ENCODE measurements around the gene ACBD6. TPM values are rescaled to one million over a fixed set of nuclear protein-coding genes. Genes with fewer than 3 reads are reported as not detected.
"Not testable (repeated sequence)": the region's sequence is repeated elsewhere in the genome, so short reads cannot be mapped to it uniquely, and the experiment has no call there.

ACBD6 gene
- total and polyA plus RNA-seq, 4 donors: 34.9 to 76.1 (median 68.3) TPM

DNA sequence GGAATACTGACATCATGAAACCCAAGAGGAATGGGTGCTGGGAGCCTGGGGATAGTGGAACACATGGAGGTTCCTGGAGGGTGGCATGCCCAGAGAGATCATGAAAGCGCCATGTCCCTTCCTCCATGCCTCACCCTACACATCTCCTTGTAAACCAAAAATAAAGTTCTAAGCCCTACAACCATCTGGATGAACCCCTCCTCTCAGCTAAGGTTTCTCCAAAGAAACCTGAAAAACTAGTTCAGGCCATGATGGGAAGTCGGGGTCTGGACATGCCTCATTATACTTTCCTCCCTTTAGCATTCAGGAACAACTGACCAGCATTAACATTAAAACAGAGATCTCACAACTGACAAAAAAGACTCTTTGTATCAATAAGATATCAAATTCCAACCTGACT lies 68.5 kb downstream of the ACBD6 start:
- no peaks in the 10 kb centered on the region for H3K27me3 ChIP-seq (ENCODE audit: control insufficient read depth, insufficient read depth, low read length)
- DNase-seq (ENCODE audit: low read depth in 4 of 6, low spot score in 6 of 6): no peak
- peaks cover 1% of the 10 kb centered on the region for H3K9me3 ChIP-seq (ENCODE audit: control insufficient read depth, insufficient read depth, low read length)
- H3K27ac ChIP-seq (ENCODE audit: low read depth, low read length): no peak overlapping the region
- no peaks in the 10 kb centered on the region for H3K4me1 ChIP-seq (ENCODE audit: control insufficient read depth, insufficient read depth, low read length)
- H3K4me3 ChIP-seq (ENCODE audit: low read depth, low read length): no peak overlapping the region
- 90% methylated on average over 2 of the region's 2 CpGs for WGBS (ENCODE audit: insufficient coverage)
- no peaks in the 10 kb centered on the region for H3K36me3 ChIP-seq (ENCODE audit: control insufficient read depth, insufficient read depth, low read length)

DNA sequence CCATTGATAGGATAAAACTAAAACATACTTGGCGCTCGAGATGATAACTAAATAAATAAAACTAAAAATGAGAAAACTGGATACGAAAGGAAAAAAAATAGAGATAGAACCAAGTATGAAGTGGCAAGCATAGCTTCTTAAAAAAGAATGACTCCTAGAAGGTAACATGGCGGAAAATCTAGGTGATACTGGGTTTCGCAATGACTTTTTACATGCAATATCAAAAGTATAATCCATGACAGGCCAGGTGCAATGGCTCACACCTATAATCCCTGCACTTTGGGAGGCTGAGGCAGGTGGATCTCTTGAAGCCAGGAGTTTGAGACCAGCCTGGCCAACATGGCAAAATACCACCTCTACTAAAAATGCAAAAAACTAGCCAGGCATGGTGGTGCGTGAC lies 70.7 kb downstream of the ACBD6 start:
- H3K36me3 ChIP-seq (ENCODE audit: control insufficient read depth, insufficient read depth, low read length): no peaks in the 10 kb centered on the region
- no CpG with 5 or more reads among the region's 6 CpGs for WGBS (ENCODE audit: insufficient coverage)

DNA sequence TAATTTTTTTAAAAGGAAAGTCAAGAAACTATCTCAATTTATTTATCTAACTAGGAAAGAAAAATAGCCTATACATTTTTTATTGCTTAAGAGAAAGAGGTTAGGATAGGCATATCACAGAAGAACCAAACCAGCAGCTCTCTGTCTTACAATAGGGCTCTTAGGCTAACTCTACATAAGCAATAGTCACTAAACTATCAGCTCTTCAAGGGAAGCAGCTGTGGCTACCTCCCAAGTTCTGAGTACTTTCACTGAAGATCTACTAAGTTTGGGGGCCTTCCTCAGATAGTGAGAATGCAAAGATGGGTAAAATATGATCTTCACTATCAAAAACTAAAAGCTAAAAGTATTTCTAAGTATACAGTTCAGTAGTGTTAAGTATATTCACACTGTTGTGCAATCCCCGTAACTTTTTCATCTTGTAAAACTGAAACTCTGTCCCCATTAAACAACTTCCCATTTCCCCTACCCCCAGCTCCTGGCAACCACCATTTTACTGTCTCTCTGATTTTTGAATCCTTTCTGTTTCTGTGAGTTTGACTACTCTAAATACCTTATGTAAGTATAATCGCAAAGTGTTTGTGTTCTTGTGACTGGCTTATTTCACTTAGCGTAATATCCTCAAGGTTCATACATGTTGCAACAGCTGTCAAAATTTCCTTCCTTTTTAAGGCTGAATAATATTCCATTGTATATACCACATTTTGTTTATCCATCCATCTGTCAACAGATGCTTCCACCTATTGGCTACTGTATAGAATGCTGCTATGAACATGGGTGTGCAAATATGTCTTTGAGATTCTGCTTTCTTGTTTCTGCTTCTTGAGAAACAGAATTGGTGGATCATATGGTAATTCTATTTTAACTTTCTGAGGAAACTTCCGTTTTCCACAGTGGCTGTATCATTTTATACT lies 73.3 kb downstream of the ACBD6 start:
- WGBS (ENCODE audit: insufficient coverage): no CpG with 5 or more reads among the region's 4 CpGs
- Histone ChIP-seq H3K36me3 (ENCODE audit: control insufficient read depth, insufficient read depth, low read length) (no peaks in the 10 kb centered on the region), H3K27ac (ENCODE audit: low read depth, low read length) (no peak overlapping the region)

More for the DNA sequence above, 70.7 kb downstream of the ACBD6 start:
- peaks cover 1% of the 10 kb centered on the region for H3K9me3 ChIP-seq (ENCODE audit: control insufficient read depth, insufficient read depth, low read length)
- H3K27me3 ChIP-seq (ENCODE audit: control insufficient read depth, insufficient read depth, low read length): no peaks in the 10 kb centered on the region
- no peak for DNase-seq (ENCODE audit: low read depth in 4 of 6, low spot score in 6 of 6)
- H3K27ac ChIP-seq (ENCODE audit: low read depth, low read length): no peak overlapping the region
- no peak overlapping the region for H3K4me3 ChIP-seq (ENCODE audit: low read depth, low read length)
- no peaks in the 10 kb centered on the region for H3K4me1 ChIP-seq (ENCODE audit: control insufficient read depth, insufficient read depth, low read length)

DNA sequence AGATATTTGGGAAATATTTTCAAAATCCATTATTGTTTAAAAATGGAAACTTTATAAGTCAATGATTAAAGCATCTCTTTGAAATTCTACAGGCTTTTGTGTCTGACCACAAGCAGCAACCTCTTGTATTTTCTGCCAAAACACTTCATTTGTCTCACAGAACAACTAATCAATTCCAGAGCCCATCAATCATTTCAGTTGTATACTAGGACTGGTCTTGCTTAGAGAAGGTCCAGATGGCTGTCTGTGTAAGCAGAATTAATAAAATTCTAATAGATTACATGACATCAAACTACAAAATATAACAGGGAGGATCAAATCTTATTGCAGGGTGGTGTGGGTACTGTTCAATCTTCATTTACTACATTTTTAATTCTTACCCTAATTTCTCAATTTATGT lies 76.4 kb downstream of the ACBD6 start:
- Histone ChIP-seq H3K36me3 (ENCODE audit: control insufficient read depth, insufficient read depth, low read length) (no peaks in the 10 kb centered on the region), H3K27ac (ENCODE audit: low read depth, low read length) (no peak overlapping the region), H3K27me3 (ENCODE audit: control insufficient read depth, insufficient read depth, low read length) (no peaks in the 10 kb centered on the region), H3K9me3 (ENCODE audit: control insufficient read depth, insufficient read depth, low read length) (no peaks in the 10 kb centered on the region), H3K4me1 (ENCODE audit: control insufficient read depth, insufficient read depth, low read length) (no peaks in the 10 kb centered on the region), H3K4me3 (ENCODE audit: low read depth, low read length) (no peak overlapping the region)
- no peak for DNase-seq (ENCODE audit: low read depth in 4 of 6, low spot score in 6 of 6)

More for the DNA sequence above, 73.3 kb downstream of the ACBD6 start:
- DNase-seq (ENCODE audit: low read depth in 4 of 6, low spot score in 6 of 6): no peak
- Histone ChIP-seq H3K9me3 (ENCODE audit: control insufficient read depth, insufficient read depth, low read length) (peaks cover 1% of the 10 kb centered on the region), H3K4me1 (ENCODE audit: control insufficient read depth, insufficient read depth, low read length) (no peaks in the 10 kb centered on the region), H3K27me3 (ENCODE audit: control insufficient read depth, insufficient read depth, low read length) (no peaks in the 10 kb centered on the region), H3K4me3 (ENCODE audit: low read depth, low read length) (no peak overlapping the region)

DNA sequence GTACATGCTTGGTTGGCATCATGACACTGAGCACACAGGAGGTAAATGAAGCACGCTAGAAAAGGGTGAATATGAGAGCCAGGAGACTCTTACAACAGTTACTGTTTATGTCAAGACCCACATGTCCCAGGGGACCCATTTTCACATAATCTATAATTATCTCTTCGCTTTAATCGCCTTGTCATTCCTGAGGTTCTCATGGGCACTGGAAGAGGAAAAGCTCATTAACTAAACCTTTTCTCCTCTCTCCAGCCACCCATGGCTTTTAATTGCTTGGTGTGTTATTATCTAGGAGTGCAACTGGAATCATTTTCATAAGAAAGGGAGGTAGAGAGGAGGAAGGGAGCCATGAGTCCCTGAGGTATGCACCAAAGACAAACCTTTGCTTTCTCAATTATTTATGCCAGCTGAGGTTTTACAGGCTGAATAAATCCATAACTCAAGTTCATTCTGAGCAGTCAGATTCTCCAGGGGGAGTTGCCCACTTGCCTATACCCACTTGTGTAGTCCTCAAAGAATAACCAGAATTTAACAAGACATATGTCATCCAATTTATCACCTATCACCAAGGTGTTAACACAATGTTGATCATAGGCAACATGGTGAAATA lies 77.4 kb downstream of the ACBD6 start:
- no peaks in the 10 kb centered on the region for H3K36me3 ChIP-seq (ENCODE audit: control insufficient read depth, insufficient read depth, low read length)
- H3K4me1 ChIP-seq (ENCODE audit: control insufficient read depth, insufficient read depth, low read length): no peaks in the 10 kb centered on the region
- no peaks in the 10 kb centered on the region for H3K27me3 ChIP-seq (ENCODE audit: control insufficient read depth, insufficient read depth, low read length)
- H3K9me3 ChIP-seq (ENCODE audit: control insufficient read depth, insufficient read depth, low read length): no peaks in the 10 kb centered on the region
- no CpG with 5 or more reads among the region's 3 CpGs for WGBS (ENCODE audit: insufficient coverage)
- no peak overlapping the region for H3K27ac ChIP-seq (ENCODE audit: low read depth, low read length)
- H3K4me3 ChIP-seq (ENCODE audit: low read depth, low read length): no peak overlapping the region
- DNase-seq (ENCODE audit: low read depth in 4 of 6, low spot score in 6 of 6): peak in 5 of 6 donors; percentile 6 to 93 (median 37)

DNA sequence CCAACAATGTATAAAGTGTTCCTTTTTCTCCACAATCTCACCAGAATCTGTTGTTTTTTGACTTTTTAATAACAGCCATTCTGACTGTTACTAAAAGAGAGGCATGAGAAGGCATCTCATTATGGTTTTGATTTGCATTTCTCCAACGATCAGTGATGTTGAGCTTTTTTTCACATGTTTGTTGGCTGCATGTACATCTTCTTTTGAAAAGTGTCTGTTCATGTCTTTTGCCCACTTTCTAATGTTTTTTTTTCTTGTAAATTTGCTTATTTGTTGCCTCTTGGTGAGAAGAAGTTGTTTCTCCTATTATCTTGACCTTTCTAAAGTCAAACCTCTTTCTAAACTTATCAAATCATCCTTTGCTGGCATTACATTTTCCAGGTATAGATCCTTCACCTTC lies 80.8 kb downstream of the ACBD6 start:
- no peak for DNase-seq (ENCODE audit: low read depth in 4 of 6, low spot score in 6 of 6)
- Histone ChIP-seq H3K4me1 (ENCODE audit: control insufficient read depth, insufficient read depth, low read length) (no peaks in the 10 kb centered on the region), H3K36me3 (ENCODE audit: control insufficient read depth, insufficient read depth, low read length) (no peaks in the 10 kb centered on the region), H3K4me3 (ENCODE audit: low read depth, low read length) (no peak overlapping the region), H3K27me3 (ENCODE audit: control insufficient read depth, insufficient read depth, low read length) (no peaks in the 10 kb centered on the region), H3K27ac (ENCODE audit: low read depth, low read length) (no peak overlapping the region), H3K9me3 (ENCODE audit: control insufficient read depth, insufficient read depth, low read length) (no peaks in the 10 kb centered on the region)
- WGBS (ENCODE audit: insufficient coverage): 83% methylated on average over 1 of the region's 1 CpG

DNA sequence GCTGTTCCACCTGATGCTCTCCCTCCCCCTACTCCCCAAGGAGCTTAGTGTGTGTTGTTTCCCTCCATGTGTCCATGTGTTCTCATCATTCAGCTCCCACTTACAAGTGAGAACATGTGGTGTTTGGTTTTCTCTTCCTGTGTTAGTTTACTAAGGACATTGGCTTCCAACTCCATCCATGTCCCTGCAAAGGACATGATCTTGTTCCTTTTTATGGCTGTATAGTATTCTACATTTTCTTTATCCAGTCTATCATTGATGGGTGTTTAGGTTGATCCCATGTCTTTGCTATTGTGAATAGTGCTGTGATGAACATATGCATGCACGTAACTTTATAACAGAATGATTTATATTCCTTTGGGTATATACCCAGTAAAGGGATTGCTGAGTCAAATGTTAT lies 81.2 kb downstream of the ACBD6 start:
- no CpG with 5 or more reads among the region's 1 CpG for WGBS (ENCODE audit: insufficient coverage)
- not testable (repeated sequence) for H3K4me1 ChIP-seq (ENCODE audit: control insufficient read depth, insufficient read depth, low read length); DNase-seq (ENCODE audit: low read depth in 4 of 6, low spot score in 6 of 6); H3K27ac ChIP-seq (ENCODE audit: low read depth, low read length); H3K36me3 ChIP-seq (ENCODE audit: control insufficient read depth, insufficient read depth, low read length); H3K9me3 ChIP-seq (ENCODE audit: control insufficient read depth, insufficient read depth, low read length); H3K27me3 ChIP-seq (ENCODE audit: control insufficient read depth, insufficient read depth, low read length); H3K4me3 ChIP-seq (ENCODE audit: low read depth, low read length)

DNA sequence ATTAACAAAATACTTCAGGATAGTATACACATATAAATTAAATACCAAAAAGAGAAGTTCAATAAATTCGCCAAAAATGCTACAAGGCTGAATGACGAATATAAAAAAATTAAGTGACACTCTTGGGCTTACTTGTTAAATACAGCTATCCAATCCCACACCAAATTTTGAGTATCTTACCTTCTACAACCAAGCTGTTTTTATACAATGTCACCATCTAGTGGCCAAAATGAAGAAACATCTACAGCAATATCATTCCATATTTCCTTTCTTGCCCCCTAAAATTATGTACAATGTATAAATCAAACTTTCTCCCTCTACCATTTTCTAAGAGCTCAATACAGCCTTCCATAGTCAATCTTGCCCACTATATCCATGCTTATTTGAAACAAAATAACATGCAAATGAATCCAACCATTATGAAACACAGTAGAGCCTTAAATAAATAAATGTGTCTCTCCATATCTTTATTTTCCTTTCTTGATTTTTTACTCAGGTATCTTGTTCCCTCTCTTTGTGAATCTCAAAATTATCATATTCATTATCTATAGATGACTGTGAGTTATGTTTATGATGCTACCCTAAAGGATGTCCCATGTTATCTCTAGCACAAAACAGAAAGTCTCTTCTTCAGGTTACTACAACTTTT lies 86.3 kb downstream of the ACBD6 start:
- H3K9me3 ChIP-seq (ENCODE audit: control insufficient read depth, insufficient read depth, low read length): no peaks in the 10 kb centered on the region
- no peak overlapping the region for H3K4me3 ChIP-seq (ENCODE audit: low read depth, low read length)
- H3K36me3 ChIP-seq (ENCODE audit: control insufficient read depth, insufficient read depth, low read length): peaks cover 3% of the 10 kb centered on the region
- no peaks in the 10 kb centered on the region for H3K4me1 ChIP-seq (ENCODE audit: control insufficient read depth, insufficient read depth, low read length)
- H3K27me3 ChIP-seq (ENCODE audit: control insufficient read depth, insufficient read depth, low read length): no peaks in the 10 kb centered on the region
- DNase-seq (ENCODE audit: low read depth in 4 of 6, low spot score in 6 of 6): peak in 4 of 6 donors; percentile 11 to 82 (median 39)
- H3K27ac ChIP-seq (ENCODE audit: low read depth, low read length): no peak overlapping the region
- 60% methylated on average over 1 of the region's 2 CpGs for WGBS (ENCODE audit: insufficient coverage)

DNA sequence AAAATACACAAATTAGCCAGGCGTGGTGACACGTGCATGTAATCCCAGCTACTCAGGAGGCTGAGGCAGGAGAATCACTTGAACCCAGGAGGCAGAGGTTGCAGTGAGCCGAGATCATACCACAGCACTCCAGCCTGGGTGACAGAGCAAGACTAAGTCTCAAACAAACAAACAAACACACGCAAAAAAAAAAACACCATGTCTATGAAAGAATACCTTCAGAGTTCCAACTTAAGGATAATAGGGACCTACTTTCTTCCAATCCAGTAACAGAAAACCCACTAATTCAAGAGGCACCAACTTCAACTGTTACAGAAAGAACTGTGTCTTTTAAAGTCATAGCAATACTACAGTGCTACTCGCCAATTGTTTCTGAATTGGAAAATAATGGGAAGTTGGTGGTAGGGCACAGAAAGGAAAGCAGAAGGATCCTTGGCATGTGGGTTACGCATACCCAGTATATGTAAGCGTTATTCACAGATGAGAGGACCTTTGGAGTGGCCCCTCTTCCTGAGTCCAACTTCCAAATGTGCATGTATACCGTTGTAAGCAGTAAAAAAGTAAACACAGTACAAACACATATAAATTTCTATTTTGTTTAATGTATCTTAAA lies 87.0 kb downstream of the ACBD6 start:
- WGBS (ENCODE audit: insufficient coverage): 100% methylated on average over 3 of the region's 8 CpGs
- peaks cover 3% of the 10 kb centered on the region for H3K36me3 ChIP-seq (ENCODE audit: control insufficient read depth, insufficient read depth, low read length)

More for the DNA sequence above, 87.0 kb downstream of the ACBD6 start:
- H3K4me3 ChIP-seq (ENCODE audit: low read depth, low read length): no peak overlapping the region
- no peaks in the 10 kb centered on the region for H3K9me3 ChIP-seq (ENCODE audit: control insufficient read depth, insufficient read depth, low read length)
- no peaks in the 10 kb centered on the region for H3K4me1 ChIP-seq (ENCODE audit: control insufficient read depth, insufficient read depth, low read length)
- H3K27me3 ChIP-seq (ENCODE audit: control insufficient read depth, insufficient read depth, low read length): no peaks in the 10 kb centered on the region
- H3K27ac ChIP-seq (ENCODE audit: low read depth, low read length): no peak overlapping the region
- DNase-seq (ENCODE audit: low read depth in 4 of 6, low spot score in 6 of 6): no peak
